CD4-positive, alpha-beta T cell treated with Interferon gamma for 1 hour (primary cell): ENCODE results near the gene BEX3.
"Not testable (repeated sequence)": the region's sequence is repeated elsewhere in the genome, so short reads cannot be mapped to it uniquely, and the experiment has no call there.

ENCODE experiments used
- DNase-seq: peaks from one replicate; pipeline ENCODE4 v3.0.0-alpha.2; 2020

The BEX3 gene

GRCh38 chrX:103376118-103376978 lies at the start of gene BEX3:
Gene BEX3 (plus strand): TSS chrX:103376538. CDS start chrX:103377522, 984 bp downstream.
- DNase-seq: peak; percentile 48

- no peak for DNase-seq
Measured at GRCh38 chrX:103329991-103330390, 46.3 kb upstream of the BEX3 start, which contains the start of gene TCEAL7. Gene TCEAL7 (plus strand): TSS chrX:103330239. CDS start chrX:103331404, 1,165 bp downstream.

- DNase-seq: no peak
Measured at GRCh38 chrX:103330681-103331288, 45.6 kb upstream of the BEX3 start.

GRCh38 chrX:103338663-103339062 lies 37.7 kb upstream of the BEX3 start:
- no peak for DNase-seq

- DNase-seq: no peak
Measured at GRCh38 chrX:103343105-103343504, 33.2 kb upstream of the BEX3 start.

GRCh38 chrX:103344606-103345005 lies 31.7 kb upstream of the BEX3 start:
- DNase-seq: no peak

GRCh38 chrX:103347682-103348397 lies 28.5 kb upstream of the BEX3 start:
- DNase-seq: no peak

GRCh38 chrX:103356130-103356798 lies 20.1 kb upstream of the BEX3 start, which contains the start of gene TCEAL9:
Gene TCEAL9 (plus strand): TSS chrX:103356506. CDS start chrX:103357685, 1,179 bp downstream.
- DNase-seq: no peak

- no peak for DNase-seq
Measured at GRCh38 chrX:103356858-103357257, 19.5 kb upstream of the BEX3 start.

GRCh38 chrX:103357871-103358270 lies 18.5 kb upstream of the BEX3 start:
- no peak for DNase-seq

GRCh38 chrX:103359605-103360004 lies 16.7 kb upstream of the BEX3 start:
- DNase-seq: not testable (repeated sequence)

- no peak for DNase-seq
Measured at GRCh38 chrX:103360092-103360491, 16.2 kb upstream of the BEX3 start.

- DNase-seq: no peak
Measured at GRCh38 chrX:103360916-103361315, 15.4 kb upstream of the BEX3 start.

- no peak for DNase-seq
Measured at GRCh38 chrX:103361798-103362197, 14.5 kb upstream of the BEX3 start.

- DNase-seq: no peak
Measured at GRCh38 chrX:103362474-103362873, 13.9 kb upstream of the BEX3 start.

GRCh38 chrX:103363046-103363445 lies 13.3 kb upstream of the BEX3 start:
- DNase-seq: no peak

GRCh38 chrX:103367502-103367901 lies 8.8 kb upstream of the BEX3 start:
- no peak for DNase-seq

- no peak for DNase-seq
Measured at GRCh38 chrX:103369479-103369878, 6.9 kb upstream of the BEX3 start.

GRCh38 chrX:103372886-103373285 lies 3.5 kb upstream of the BEX3 start:
- no peak for DNase-seq

GRCh38 chrX:103373581-103373980 lies 2.8 kb upstream of the BEX3 start:
- no peak for DNase-seq

GRCh38 chrX:103376979-103377324 lies 614 bp downstream of the BEX3 start:
- no peak for DNase-seq

GRCh38 chrX:103378990-103379389 lies 2.7 kb downstream of the BEX3 start:
- no peak for DNase-seq

GRCh38 chrX:103382877-103383276 lies 6.5 kb downstream of the BEX3 start:
- no peak for DNase-seq
